ENCODE data around the gene RTP2. TPM values are rescaled to one million over a fixed set of nuclear protein-coding genes. Genes with fewer than 3 reads are reported as not detected.

RTP2 gene
- total RNA-seq, 1 donor from 2014 or later: not detected

GRCh38 chr3:187695449-187695848 is 6.9 kb downstream of the RTP2 start:
- H3K4me3 ChIP-seq: no peak overlapping the region
- H3K36me3 ChIP-seq: no peaks in the 10 kb centered on the region
- H3K27me3 Mint-ChIP-seq (ENCODE audit: insufficient read depth, low read depth): peaks cover 15% of the 10 kb centered on the region
- H3F3A ChIP-seq (ENCODE audit: low read depth): no peaks in the 10 kb centered on the region
- H3K4me1 Mint-ChIP-seq: no peaks in the 10 kb centered on the region
- no peaks in the 10 kb centered on the region for H3K9me3 ChIP-seq (ENCODE audit: low read depth)
- H3K27ac ChIP-seq: no peak overlapping the region
- DNase-seq (ENCODE audit: low spot score): no peak
- H3K27me3 ChIP-seq: no peaks in the 10 kb centered on the region
- H3K4me2 ChIP-seq: no peak overlapping the region
- no peaks in the 10 kb centered on the region for H4K20me1 ChIP-seq (ENCODE audit: low read depth)
- H3K9ac ChIP-seq: no peak overlapping the region
- TF ChIP-seq CTCF (IDR thresholded peaks at IDR 0.05) (no peak), EZH2phosphoT487 (IDR thresholded peaks at IDR 0.05) (no peak), EZH2 (IDR thresholded peaks at IDR 0.05) (no peak)
- H3K27ac Mint-ChIP-seq: no peak overlapping the region
- no peaks in the 10 kb centered on the region for H3K79me2 ChIP-seq (ENCODE audit: low read depth)
- no peaks in the 10 kb centered on the region for H3K4me1 ChIP-seq
- no peak overlapping the region for H2AFZ ChIP-seq (replicated peaks)
- no peak overlapping the region for H3K4me3 Mint-ChIP-seq
- H3K36me3 Mint-ChIP-seq: no peaks in the 10 kb centered on the region
- H3K9me3 Mint-ChIP-seq: no peaks in the 10 kb centered on the region

GRCh38 chr3:187694801-187695200 is 7.6 kb downstream of the RTP2 start:
- no peak for DNase-seq (ENCODE audit: low spot score)
- Mint-ChIP-seq H3K4me1 (no peaks in the 10 kb centered on the region), H3K4me3 (no peak overlapping the region), H3K27ac (no peak overlapping the region), H3K9me3 (no peaks in the 10 kb centered on the region), H3K27me3 (ENCODE audit: insufficient read depth, low read depth) (peaks cover 14% of the 10 kb centered on the region), H3K36me3 (no peaks in the 10 kb centered on the region)
- Histone ChIP-seq H3K4me1 (no peaks in the 10 kb centered on the region), H3K9me3 (ENCODE audit: low read depth) (no peaks in the 10 kb centered on the region), H3F3A (ENCODE audit: low read depth) (no peaks in the 10 kb centered on the region), H2AFZ (replicated peaks) (no peak overlapping the region), H3K9ac (no peak overlapping the region), H3K36me3 (no peaks in the 10 kb centered on the region), H3K4me3 (no peak overlapping the region), H3K27me3 (no peaks in the 10 kb centered on the region), H3K27ac (no peak overlapping the region), H3K79me2 (ENCODE audit: low read depth) (no peaks in the 10 kb centered on the region), H4K20me1 (ENCODE audit: low read depth) (no peaks in the 10 kb centered on the region), H3K4me2 (no peak overlapping the region)
- TF ChIP-seq CTCF (IDR thresholded peaks at IDR 0.05) (no peak), EZH2 (IDR thresholded peaks at IDR 0.05) (no peak), EZH2phosphoT487 (IDR thresholded peaks at IDR 0.05) (no peak)

GRCh38 chr3:187693431-187693830 is 8.9 kb downstream of the RTP2 start:
- Histone ChIP-seq H3K36me3 (no peaks in the 10 kb centered on the region), H3K4me2 (no peak overlapping the region), H3K4me3 (no peak overlapping the region), H3K27me3 (no peaks in the 10 kb centered on the region), H3F3A (ENCODE audit: low read depth) (no peaks in the 10 kb centered on the region), H4K20me1 (ENCODE audit: low read depth) (no peaks in the 10 kb centered on the region), H3K79me2 (ENCODE audit: low read depth) (no peaks in the 10 kb centered on the region), H3K4me1 (no peaks in the 10 kb centered on the region), H3K27ac (no peak overlapping the region), H3K9ac (no peak overlapping the region), H2AFZ (replicated peaks) (no peak overlapping the region), H3K9me3 (ENCODE audit: low read depth) (no peaks in the 10 kb centered on the region)
- H3K4me1 Mint-ChIP-seq: no peaks in the 10 kb centered on the region
- no peaks in the 10 kb centered on the region for H3K9me3 Mint-ChIP-seq
- no peak overlapping the region for H3K27ac Mint-ChIP-seq
- H3K36me3 Mint-ChIP-seq: no peaks in the 10 kb centered on the region
- peaks cover 11% of the 10 kb centered on the region for H3K27me3 Mint-ChIP-seq (ENCODE audit: insufficient read depth, low read depth)
- no peak overlapping the region for H3K4me3 Mint-ChIP-seq
- no peak for TF ChIP-seq EZH2phosphoT487 (IDR thresholded peaks at IDR 0.05)
- no peak for TF ChIP-seq CTCF (IDR thresholded peaks at IDR 0.05)
- TF ChIP-seq EZH2 (IDR thresholded peaks at IDR 0.05): no peak
- no peak for DNase-seq (ENCODE audit: low spot score)

All from neural progenitor cell (in vitro differentiated cells).